Keratinocyte (primary cell): ENCODE data around the gene KSR1. TPM values are rescaled to one million over a fixed set of nuclear protein-coding genes. Genes with fewer than 3 reads are reported as not detected.

Experiments used
- polyA plus RNA-seq, 5 experiments: library from polyadenylated mRNA; depleted of rRNA in 3 of 5; stranded (reverse) in 3 of 5; stranded (forward) in 1 of 5; unstranded in 1 of 5; fragments of >200 nt; gene quantifications; 1 replicate in 1 of 5; 2 replicates in 3 of 5; 3 replicates in 1 of 5; pipeline versions ENCODE4 v1.2.1 to v1.2.3, GENCODE V29; 2011 to 2012; ENCODE audit warnings: missing spikeins in 2 of 5, low read depth in 1 of 5, low replicate concordance in 1 of 5
- small RNA-seq, 3 experiments: library from RNA; depleted of rRNA; stranded (forward); fragments of <200 nt; gene quantifications; one replicate each; pipeline ENCODE3, GENCODE V24; 2012; ENCODE audit warnings: low read depth in 3 of 3, low replicate concordance in 1 of 3; ENCODE audit not compliant: insufficient read length in 3 of 3

The KSR1 gene
- polyA plus RNA-seq, 1 donor (not counting 4 experiments of a cell fraction or from before 2014, with no cell fraction given): 1.3 TPM

Small RNA genes lying within 50 kb of the gene (small RNA-seq; reads per million reads assigned to genes)
- gene AC015688.5: 0 reads per million in 3 experiments

Other genes starting within 250 kb of the KSR1 start
- 70.2 to 141 TPM (median 135 TPM) in 3 replicates for gene WSB1, start 162.3 kb upstream of the KSR1 start, polyA plus RNA-seq
- 0.58 to 0.94 TPM (median 0.71 TPM) in 3 replicates for gene LGALS9, start 174.7 kb downstream of the KSR1 start, polyA plus RNA-seq